H9 (cell line): ENCODE results near the gene XPNPEP2. TPM values are rescaled to one million over a fixed set of nuclear protein-coding genes. Genes with fewer than 3 reads are reported as not detected.

ENCODE experiments used
- DNase-seq: peaks from one replicate; pipeline ENCODE4 v3.0.0-alpha.2; 2017
- H2AFZ ChIP-seq: one replicate; pipeline ENCODE4 v1.6.1; 2013; ENCODE audit warnings: mild to moderate bottlenecking, low read length, control low read depth, moderate library complexity
- H2AK5ac ChIP-seq: 2 replicates; pipeline ENCODE4 v1.6.1; 2013; ENCODE audit warnings: low read length, control low read depth, mixed read lengths; ENCODE audit not compliant: insufficient read length
- H2BK120ac ChIP-seq: one replicate; pipeline ENCODE4 v1.6.1; 2013; ENCODE audit warnings: low read depth, mild to moderate bottlenecking, low read length, control low read depth, inconsistent platforms; ENCODE audit not compliant: poor library complexity, severe bottlenecking
- H2BK12ac ChIP-seq: 2 replicates; pipeline ENCODE4 v1.6.1; 2013; ENCODE audit warnings: low read length, control low read depth, mixed read lengths, low read depth; ENCODE audit not compliant: insufficient read length
- H2BK15ac ChIP-seq: 2 replicates; pipeline ENCODE4 v1.6.1; 2013; ENCODE audit warnings: low read depth, low read length, control low read depth
- H2BK20ac ChIP-seq: one replicate; pipeline ENCODE4 v1.6.1; 2013; ENCODE audit warnings: low read depth, mild to moderate bottlenecking, low read length, control low read depth, inconsistent platforms; ENCODE audit not compliant: poor library complexity, severe bottlenecking
- H2BK5ac ChIP-seq: 2 replicates; pipeline ENCODE4 v1.6.1; 2013; ENCODE audit warnings: low read length, control low read depth, mixed read lengths; ENCODE audit not compliant: insufficient read length
- H3K14ac ChIP-seq: 2 replicates; pipeline ENCODE4 v1.6.1; 2013; ENCODE audit warnings: low read length, control low read depth; ENCODE audit not compliant: insufficient read depth
- H3K18ac ChIP-seq: 2 replicates; pipeline ENCODE4 v1.6.1; 2013; ENCODE audit warnings: low read depth, mild to moderate bottlenecking, mixed read lengths, low read length, control low read depth; ENCODE audit not compliant: insufficient read length
- H3K23ac ChIP-seq: 2 replicates; pipeline ENCODE4 v1.6.1; 2013; ENCODE audit warnings: low read length, control low read depth, mixed read lengths, low read depth; ENCODE audit not compliant: insufficient read length
- H3K23me2 ChIP-seq: 2 replicates; pipeline ENCODE4 v1.6.1; 2013; ENCODE audit warnings: low read depth, mild to moderate bottlenecking, mixed read lengths, low read length, control low read depth; ENCODE audit not compliant: insufficient read length, poor library complexity, severe bottlenecking
- H3K27ac ChIP-seq: 2 replicates; pipeline ENCODE4 v1.5.1; 2013; ENCODE audit warnings: low read length, control low read depth, mixed read lengths, low read depth; ENCODE audit not compliant: insufficient read length
- H3K27me3 ChIP-seq: 2 replicates; pipeline ENCODE4 v1.6.1; 2013; ENCODE audit warnings: low read length, control low read depth, inconsistent platforms; ENCODE audit not compliant: insufficient read depth
- H3K4ac ChIP-seq: 2 replicates; pipeline ENCODE4 v1.6.1; 2013; ENCODE audit warnings: low read depth, mild to moderate bottlenecking, control low read depth, inconsistent platforms, low read length, moderate library complexity
- H3K4me1 ChIP-seq: 2 replicates; pipeline ENCODE4 v1.6.1; 2013; ENCODE audit warnings: low read length, control low read depth, inconsistent platforms; ENCODE audit not compliant: insufficient read depth
- H3K4me2 ChIP-seq: 2 replicates; pipeline ENCODE4 v1.6.1; 2013; ENCODE audit warnings: low read length, control low read depth, mixed read lengths; ENCODE audit not compliant: insufficient read length, insufficient read depth
- H3K56ac ChIP-seq: 2 replicates; pipeline ENCODE4 v1.6.1; 2013; ENCODE audit warnings: low read depth, mild to moderate bottlenecking, mixed read lengths, low read length, control low read depth; ENCODE audit not compliant: insufficient read length
- H3K79me1 ChIP-seq: 2 replicates; pipeline ENCODE4 v1.6.1; 2013; ENCODE audit warnings: low read depth, mild to moderate bottlenecking, moderate library complexity, low read length, control low read depth, inconsistent platforms; ENCODE audit not compliant: insufficient read depth, poor library complexity, severe bottlenecking
- H3K79me2 ChIP-seq: 2 replicates; pipeline ENCODE4 v1.6.1; 2013; ENCODE audit warnings: low read length, control low read depth, inconsistent platforms; ENCODE audit not compliant: insufficient read depth
- H3K9ac ChIP-seq: 2 replicates; pipeline ENCODE4 v1.6.1; 2013; ENCODE audit warnings: low read length, control low read depth, mixed read lengths; ENCODE audit not compliant: insufficient read length; ENCODE audit errors: extremely low read depth
- H3K9me3 ChIP-seq: one replicate; pipeline ENCODE4 v1.6.1; 2013; ENCODE audit warnings: low read depth, low read length, inconsistent platforms; ENCODE audit not compliant: control insufficient read depth
- H3T11ph ChIP-seq: one replicate; pipeline ENCODE4 v1.6.1; 2013; ENCODE audit warnings: mild to moderate bottlenecking, low read length, control low read depth, inconsistent platforms
- H4K20me1 ChIP-seq: one replicate; pipeline ENCODE4 v1.6.1; 2013; ENCODE audit not compliant: control insufficient read depth, insufficient read length, insufficient read depth
- H4K5ac ChIP-seq: 2 replicates; pipeline ENCODE4 v1.6.1; 2013; ENCODE audit warnings: low read depth, mild to moderate bottlenecking, mixed read lengths, low read length, control low read depth; ENCODE audit not compliant: insufficient read length
- H4K8ac ChIP-seq: replicated peaks from 2 replicates; pipeline ENCODE4 v1.6.1; 2013; ENCODE audit warnings: low read length, control low read depth, mixed read lengths, low read depth; ENCODE audit not compliant: insufficient read length
- H4K91ac ChIP-seq: 2 replicates; pipeline ENCODE4 v1.6.1; 2013; ENCODE audit warnings: low read depth, mild to moderate bottlenecking, moderate library complexity, mixed read lengths, low read length, control low read depth; ENCODE audit not compliant: insufficient read length
- H3K27ac Mint-ChIP-seq, 3 experiments: 2 replicates in 2 of 3; 3 replicates in 1 of 3; pipeline ENCODE4 v1.8.0; 2020 to 2021; ENCODE audit warnings: mixed read lengths in 3 of 3, mild to moderate bottlenecking in 1 of 3, moderate library complexity in 1 of 3
- H3K27me3 Mint-ChIP-seq: 2 replicates; pipeline ENCODE4 v1.8.0; 2021; ENCODE audit warnings: low read depth, mild to moderate bottlenecking, moderate library complexity, mixed read lengths
- H3K36me3 Mint-ChIP-seq, 3 experiments: 2 replicates in 2 of 3; 3 replicates in 1 of 3; pipeline ENCODE4 v1.8.0; 2020 to 2021; ENCODE audit warnings: low read depth in 3 of 3, mixed read lengths in 3 of 3; ENCODE audit not compliant: insufficient read depth in 1 of 3
- H3K4me1 Mint-ChIP-seq, 2 experiments: 2 replicates each; pipeline ENCODE4 v1.8.0; 2020; ENCODE audit warnings: mixed read lengths in 2 of 2
- H3K4me3 Mint-ChIP-seq, 2 experiments: 2 replicates in 1 of 2; 3 replicates in 1 of 2; pipeline ENCODE4 v1.8.0; 2020 to 2021; ENCODE audit warnings: mild to moderate bottlenecking in 2 of 2, mixed read lengths in 2 of 2, moderate library complexity in 1 of 2
- H3K9me3 Mint-ChIP-seq, 2 experiments: 2 replicates in 1 of 2; 3 replicates in 1 of 2; pipeline ENCODE4 v1.8.0; 2020; ENCODE audit warnings: mild to moderate bottlenecking in 2 of 2, mixed read lengths in 2 of 2, moderate library complexity in 1 of 2
- CTCF ChIP-seq: fragments of 200-600 bp; sonication (generic); conservative IDR thresholded peaks from 3 replicates; pipeline ENCODE4 v1.8.0; 2021; ENCODE audit warnings: antibody characterized with exemption, mild to moderate bottlenecking
- WGBS: extraction: QIAGEN DNeasy Blood & Tissue Kit; methylation state at CpG from one replicate; pipeline ENCODE4 v1.1.7; 2013; ENCODE audit warnings: missing lambda C conversion rate, low lambda C conversion rate, mixed read lengths; ENCODE audit not compliant: insufficient read length; ENCODE audit errors: extremely low coverage; 5-methylcytosine and 5-hydroxymethylcytosine counted together
- total RNA-seq: library from RNA; stranded (reverse); gene quantifications from 2 replicates; pipeline ENCODE4 v1.2.1, GENCODE V29; 2021

The XPNPEP2 gene
- total RNA-seq, 1 experiment from 2014 or later: 0.11 TPM

GRCh38 chrX:129706400-129707072 lies 32.2 kb upstream of the XPNPEP2 start:
- no peaks in the 10 kb centered on the region for H3K27me3 ChIP-seq
- no peaks in the 10 kb centered on the region for H3K4me1 ChIP-seq
- H3K14ac ChIP-seq: no peak overlapping the region
- H3K4me2 ChIP-seq: no peak overlapping the region
- H3K27ac ChIP-seq: no peak overlapping the region
- TF ChIP-seq CTCF: no peak
- Mint-ChIP-seq H3K27ac (no peak overlapping the region), H3K4me1 (0 out of 4 replicates have a peak, but pooled peaks cover 0 to 5% of the 10 kb centered on the region in 2 experiments), H3K4me3 (no peak overlapping the region), H3K27me3 (peaks cover 14% of the 10 kb centered on the region), H3K36me3 (peaks cover 0 to 9% (median 4%) of the 10 kb centered on the region in 3 experiments; a peak in 3 of 7 replicates), H3K9me3 (peaks cover 12 to 62% of the 10 kb centered on the region in 2 experiments)
- no peak overlapping the region for H4K91ac ChIP-seq
- H2AK5ac ChIP-seq: no peak overlapping the region
- no peak overlapping the region for H3K9ac ChIP-seq
- no peak overlapping the region for H2BK20ac ChIP-seq
- H2BK15ac ChIP-seq: no peak overlapping the region
- no peak overlapping the region for H3K18ac ChIP-seq
- H3K23me2 ChIP-seq: no peaks in the 10 kb centered on the region
- H4K5ac ChIP-seq: no peak overlapping the region
- no peaks in the 10 kb centered on the region for H3K79me2 ChIP-seq
- H2BK12ac ChIP-seq: no peak overlapping the region
- no peak overlapping the region for H3K4ac ChIP-seq
- no peak overlapping the region for H3K56ac ChIP-seq
- no peaks in the 10 kb centered on the region for H4K20me1 ChIP-seq
- no peak for DNase-seq
- H3K23ac ChIP-seq: no peak overlapping the region
- no CpG with 5 or more reads among the region's 7 CpGs for WGBS
- no peak overlapping the region for H3T11ph ChIP-seq
- H2BK120ac ChIP-seq: no peak overlapping the region
- no peaks in the 10 kb centered on the region for H3K9me3 ChIP-seq
- no peak overlapping the region for H2AFZ ChIP-seq
- H4K8ac ChIP-seq: no peak overlapping the region
- H2BK5ac ChIP-seq: no peak overlapping the region
- no peaks in the 10 kb centered on the region for H3K79me1 ChIP-seq
